Measurements from ENCODE around the gene INKA1.

GRCh38 chr3:49804141-49805041, 1.3 kb downstream of the INKA1 start:
- TF ChIP-seq CTCF (IDR thresholded peaks at IDR 0.05) (no peak), POLR2A (IDR thresholded peaks at IDR 0.05) (no peak)
